Measurements from ENCODE around the gene HS2ST1.
"Not testable (repeated sequence)": the region's sequence is repeated elsewhere in the genome, so short reads cannot be mapped to it uniquely, and the experiment has no call there.

GRCh38 chr1:87066708-87067107, 152.3 kb downstream of the HS2ST1 start:
- not testable (repeated sequence) for TF ChIP-seq POLR2A, CTCF (IDR thresholded peaks at IDR 0.05)

Measured in uterus (tissue), 2 donors.